GM12878 (cell line): Measurements from ENCODE around the gene VASP. TPM values are rescaled to one million over a fixed set of nuclear protein-coding genes. Genes with fewer than 3 reads are reported as not detected.

Experiments
- ATAC-seq: fragments of 200-7000 bp; cut with Tn5 transposase; 3 replicates; pipeline ENCODE4 v1.9.1; 2020; ENCODE audit warnings: mild to moderate bottlenecking, moderate library complexity
- BruUV-seq: library from RNA; stranded (reverse); fragments of 400-500 nt; replicated peaks from 2 replicates; lab custom pipeline; 2021; lab: Mats Ljungman, UMichigan
- CTCF ChIA-PET: fragments of 300-600 bp; sonication (Branson Sonifier 250); formaldehyde crosslinking; extraction: SDS; loops from one replicate; lab custom pipeline; 2021; ENCODE audit warnings: inconsistent platforms; lab: Yijun Ruan, JAX
- POLR2A ChIA-PET: fragments of 350-600 bp; formaldehyde crosslinking; extraction: SDS; loops from one replicate; lab custom pipeline; 2021; ENCODE audit warnings: inconsistent platforms; lab: Charles Lee
- RAD21 ChIA-PET: fragments of 300-600 bp; sonication (Branson Sonifier 250); formaldehyde crosslinking; loops from one replicate; lab custom pipeline; 2023; ENCODE audit warnings: antibody characterized with exemption; ENCODE audit not compliant: unreplicated experiment; lab: Charles Lee
- SMC1A ChIA-PET: fragments of 300-600 bp; sonication (Branson Sonifier 250); formaldehyde crosslinking; loops from one replicate; lab custom pipeline; 2023; ENCODE audit not compliant: unreplicated experiment, uncharacterized antibody; lab: Charles Lee
- DNase-seq: peaks from one replicate; pipeline ENCODE4 v3.0.0-alpha.2; 2011; ENCODE audit warnings: low read depth, low spot score
- FAIRE-seq: peaks from 3 replicates; lab custom pipeline; 2011; peaks lifted over from hg19 to GRCh38; lab: Jason Lieb, UNC
- H2AFZ ChIP-seq: 2 replicates; pipeline ENCODE4 v1.6.0; 2011; ENCODE audit warnings: low read depth, low read length, control low read depth; ENCODE audit not compliant: control insufficient read depth
- H3K27ac ChIP-seq: 2 replicates; pipeline ENCODE4 v1.5.1; 2011; ENCODE audit warnings: control low read depth; ENCODE audit not compliant: control insufficient read depth, insufficient read depth
- H3K27me3 ChIP-seq, 2 experiments: replicated peaks in 1 of 2; 2 replicates each; pipeline versions ENCODE4 v1.6.0 to v1.6.1; 2011; ENCODE audit warnings: low read length in 1 of 2; ENCODE audit not compliant: control insufficient read depth in 2 of 2, insufficient read depth in 2 of 2
- H3K36me3 ChIP-seq, 2 experiments: 2 replicates each; pipeline ENCODE4 v1.5.1; 2011; ENCODE audit warnings: low read length in 1 of 2; ENCODE audit not compliant: control insufficient read depth in 2 of 2, insufficient read depth in 2 of 2
- H3K4me1 ChIP-seq: 2 replicates; pipeline ENCODE4 v1.6.1; 2011; ENCODE audit warnings: mild to moderate bottlenecking, low read length, moderate library complexity, mixed read lengths; ENCODE audit not compliant: control insufficient read depth, insufficient read depth
- H3K4me2 ChIP-seq: 2 replicates; pipeline ENCODE4 v1.6.0; 2011; ENCODE audit warnings: control low read depth; ENCODE audit not compliant: control insufficient read depth, insufficient read depth
- H3K4me3 ChIP-seq: fragments of 200-600 bp; sonication (generic); 2 replicates; pipeline ENCODE4 v1.5.1; 2016
- H3K79me2 ChIP-seq: 2 replicates; pipeline ENCODE4 v1.6.0; 2011; ENCODE audit warnings: low read length; ENCODE audit not compliant: control insufficient read depth, insufficient read depth
- H3K9ac ChIP-seq: 2 replicates; pipeline ENCODE4 v1.8.0; 2011; ENCODE audit warnings: low read length, control low read depth, mixed read lengths; ENCODE audit not compliant: control insufficient read depth, insufficient read depth
- H3K9me3 ChIP-seq: replicated peaks from 3 replicates; pipeline ENCODE4 v1.5.1; 2011; ENCODE audit warnings: mild to moderate bottlenecking, low read length; ENCODE audit not compliant: control insufficient read depth, insufficient read depth
- H4K20me1 ChIP-seq: 2 replicates; pipeline ENCODE4 v1.6.0; 2011; ENCODE audit not compliant: control insufficient read depth, insufficient read depth
- ASH2L ChIP-seq: fragments of 300-600, 200-600 bp; sonication (generic); IDR thresholded peaks from 2 replicates; pipeline ENCODE4 v1.6.1; 2017; ENCODE audit warnings: low read depth, mild to moderate bottlenecking, borderline replicate concordance
- IRF4 ChIP-seq: IDR thresholded peaks from 2 replicates; pipeline ENCODE4 v1.6.1; 2011; ENCODE audit warnings: low read depth, low read length
- MTA2 ChIP-seq: fragments of 450-650 bp; IDR thresholded peaks from 2 replicates; pipeline ENCODE4 v1.6.1; 2016; ENCODE audit warnings: low read depth, mild to moderate bottlenecking, moderate library complexity
- MTA3 ChIP-seq: IDR thresholded peaks from 2 replicates; pipeline ENCODE4 v1.6.1; 2012; ENCODE audit warnings: low read length, inconsistent platforms, borderline replicate concordance
- NR2C2 ChIP-seq: IDR thresholded peaks from 2 replicates; pipeline ENCODE4 v1.6.1; 2011; ENCODE audit warnings: borderline replicate concordance, low read depth; ENCODE audit not compliant: control insufficient read depth, insufficient read length
- POU2F2 ChIP-seq: IDR thresholded peaks from 3 replicates; pipeline ENCODE4 v1.6.1; 2011; ENCODE audit warnings: low read depth, mild to moderate bottlenecking, low read length, borderline replicate concordance
- SIN3A ChIP-seq: IDR thresholded peaks from 2 replicates; pipeline ENCODE4 v1.6.1; 2012; ENCODE audit warnings: low read depth, low read length, improper control_type of control experiment
- TCF3 ChIP-seq: IDR thresholded peaks from 2 replicates; pipeline ENCODE4 v1.6.1; 2012; ENCODE audit warnings: low read depth, mild to moderate bottlenecking, low read length, borderline replicate concordance; ENCODE audit not compliant: insufficient read depth
- ZSCAN29 ChIP-seq: fragments of 450-650 bp; IDR thresholded peaks from 2 replicates; pipeline ENCODE4 v1.6.1; 2017; ENCODE audit warnings: mild to moderate bottlenecking, moderate library complexity
- WGBS: methylation state at CpG from one replicate; pipeline ENCODE4 v1.1.6; 2016; ENCODE audit warnings: low lambda C conversion rate; ENCODE audit not compliant: insufficient replicate concordance, insufficient coverage; ENCODE audit errors: missing lambda C conversion rate; 5-methylcytosine and 5-hydroxymethylcytosine counted together
- in situ Hi-C: fragments of 300-500 bp; cut with MboI; formaldehyde crosslinking; loops from 9 replicates; pipeline ENCODE4 v1.14.3; 2018; ENCODE audit warnings: mixed read lengths
- intact Hi-C: fragments of 100-400 bp; cut with micrococcal nuclease; formaldehyde crosslinking; loops from one replicate; pipeline ENCODE4 v1.14.2; 2022; ENCODE audit not compliant: unreplicated experiment
- polyA plus RNA-seq, 11 experiments: library from polyadenylated mRNA; depleted of rRNA in 4 of 11; unstranded in 6 of 11; stranded (reverse) in 5 of 11; fragments of >200 nt; fragmentation: Nextera tagmentation in 4 of 11; fragmentation: Illumina TruSeq in 1 of 11; extraction: Ambion mirVana in 4 of 11; extraction: Trizol in 1 of 11; gene quantifications; 1 replicate in 1 of 11; 2 replicates in 10 of 11; pipeline versions ENCODE4 v1.2.1 to v1.2.3, GENCODE V29; 2011 to 2016; ENCODE audit warnings: inconsistent platforms in 2 of 11, missing spikeins in 2 of 11, low read depth in 1 of 11
- total RNA-seq, 4 experiments: library from RNA; depleted of rRNA in 3 of 4; stranded (reverse); fragments of >200 nt in 3 of 4; fragmentation: Illumina TruSeq in 1 of 4; extraction: Trizol in 1 of 4; gene quantifications; 2 replicates each; pipeline versions ENCODE4 v1.2.1 to v1.2.3, GENCODE V29; 2013 to 2021
- TF ChIP-seq, protein P1 (sequence below): IDR thresholded peaks from 2 replicates; pipeline ENCODE4 v1.6.1; 2012; ENCODE audit warnings: mild to moderate bottlenecking, low read depth, low read length
- TF ChIP-seq, protein P2 (sequence below): fragments of 450-650 bp; IDR thresholded peaks from 2 replicates; pipeline ENCODE4 v1.6.1; 2014; ENCODE audit warnings: mild to moderate bottlenecking

Gene VASP
- total and polyA plus RNA-seq, 10 of the 15 experiments (the other 5 are each of a cell fraction or from before 2014, with no cell fraction given) = 19.5 to 298 (median 84.8) TPM

DNA sequence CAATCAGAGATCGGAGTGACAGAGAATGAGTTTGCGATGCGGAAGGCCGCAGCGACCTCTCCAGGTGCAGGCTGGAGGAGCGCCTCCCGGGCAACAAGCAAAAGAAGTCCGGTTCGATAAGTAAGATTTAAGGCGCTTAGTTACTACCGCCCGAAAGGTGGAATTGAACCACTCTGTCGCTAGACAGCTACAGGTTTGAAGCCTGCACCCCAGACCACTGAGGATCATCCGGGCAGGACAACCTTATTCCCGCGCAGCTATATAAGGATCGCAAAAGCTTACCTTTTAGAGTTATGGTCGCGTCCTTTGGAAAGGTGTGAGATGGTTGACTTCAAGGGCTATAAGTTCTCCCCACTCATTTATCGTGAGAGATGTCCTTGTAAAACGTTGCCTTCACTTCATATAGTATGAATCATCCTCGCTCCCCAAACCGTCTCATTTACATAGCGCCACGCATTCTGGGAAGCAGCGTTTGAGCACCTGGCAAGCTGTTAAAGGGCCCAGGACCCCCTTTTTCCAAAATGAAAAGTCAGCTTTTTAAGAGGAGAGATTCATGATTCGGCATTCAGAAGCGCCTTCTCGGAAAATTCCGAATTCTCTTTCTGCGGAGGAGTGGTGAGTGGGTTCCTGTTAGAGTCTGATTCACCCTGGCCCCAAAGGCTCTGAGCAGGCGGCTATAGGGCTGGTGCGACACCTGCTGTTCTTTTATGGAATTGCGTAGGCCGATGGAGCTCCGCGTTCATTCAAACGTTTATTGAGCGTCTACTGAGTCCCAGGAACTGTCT is 28.6 kb upstream of the VASP start (continued):
- TF ChIP-seq, protein P1, sequence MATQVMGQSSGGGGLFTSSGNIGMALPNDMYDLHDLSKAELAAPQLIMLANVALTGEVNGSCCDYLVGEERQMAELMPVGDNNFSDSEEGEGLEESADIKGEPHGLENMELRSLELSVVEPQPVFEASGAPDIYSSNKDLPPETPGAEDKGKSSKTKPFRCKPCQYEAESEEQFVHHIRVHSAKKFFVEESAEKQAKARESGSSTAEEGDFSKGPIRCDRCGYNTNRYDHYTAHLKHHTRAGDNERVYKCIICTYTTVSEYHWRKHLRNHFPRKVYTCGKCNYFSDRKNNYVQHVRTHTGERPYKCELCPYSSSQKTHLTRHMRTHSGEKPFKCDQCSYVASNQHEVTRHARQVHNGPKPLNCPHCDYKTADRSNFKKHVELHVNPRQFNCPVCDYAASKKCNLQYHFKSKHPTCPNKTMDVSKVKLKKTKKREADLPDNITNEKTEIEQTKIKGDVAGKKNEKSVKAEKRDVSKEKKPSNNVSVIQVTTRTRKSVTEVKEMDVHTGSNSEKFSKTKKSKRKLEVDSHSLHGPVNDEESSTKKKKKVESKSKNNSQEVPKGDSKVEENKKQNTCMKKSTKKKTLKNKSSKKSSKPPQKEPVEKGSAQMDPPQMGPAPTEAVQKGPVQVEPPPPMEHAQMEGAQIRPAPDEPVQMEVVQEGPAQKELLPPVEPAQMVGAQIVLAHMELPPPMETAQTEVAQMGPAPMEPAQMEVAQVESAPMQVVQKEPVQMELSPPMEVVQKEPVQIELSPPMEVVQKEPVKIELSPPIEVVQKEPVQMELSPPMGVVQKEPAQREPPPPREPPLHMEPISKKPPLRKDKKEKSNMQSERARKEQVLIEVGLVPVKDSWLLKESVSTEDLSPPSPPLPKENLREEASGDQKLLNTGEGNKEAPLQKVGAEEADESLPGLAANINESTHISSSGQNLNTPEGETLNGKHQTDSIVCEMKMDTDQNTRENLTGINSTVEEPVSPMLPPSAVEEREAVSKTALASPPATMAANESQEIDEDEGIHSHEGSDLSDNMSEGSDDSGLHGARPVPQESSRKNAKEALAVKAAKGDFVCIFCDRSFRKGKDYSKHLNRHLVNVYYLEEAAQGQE = no peak; the same call in 1 of the 2 replicates
- TF ChIP-seq, protein P2, sequence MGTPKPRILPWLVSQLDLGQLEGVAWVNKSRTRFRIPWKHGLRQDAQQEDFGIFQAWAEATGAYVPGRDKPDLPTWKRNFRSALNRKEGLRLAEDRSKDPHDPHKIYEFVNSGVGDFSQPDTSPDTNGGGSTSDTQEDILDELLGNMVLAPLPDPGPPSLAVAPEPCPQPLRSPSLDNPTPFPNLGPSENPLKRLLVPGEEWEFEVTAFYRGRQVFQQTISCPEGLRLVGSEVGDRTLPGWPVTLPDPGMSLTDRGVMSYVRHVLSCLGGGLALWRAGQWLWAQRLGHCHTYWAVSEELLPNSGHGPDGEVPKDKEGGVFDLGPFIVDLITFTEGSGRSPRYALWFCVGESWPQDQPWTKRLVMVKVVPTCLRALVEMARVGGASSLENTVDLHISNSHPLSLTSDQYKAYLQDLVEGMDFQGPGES = 0 out of 2 replicates have a peak, but pooled peaks have one; percentile 55
- TF ChIP-seq TCF3 (peak; percentile 44; the same call in 1 of the 2 replicates), IRF4 (peak; percentile 50; the same call in 1 of the 2 replicates), ZSCAN29 (peak; percentile 94)

DNA sequence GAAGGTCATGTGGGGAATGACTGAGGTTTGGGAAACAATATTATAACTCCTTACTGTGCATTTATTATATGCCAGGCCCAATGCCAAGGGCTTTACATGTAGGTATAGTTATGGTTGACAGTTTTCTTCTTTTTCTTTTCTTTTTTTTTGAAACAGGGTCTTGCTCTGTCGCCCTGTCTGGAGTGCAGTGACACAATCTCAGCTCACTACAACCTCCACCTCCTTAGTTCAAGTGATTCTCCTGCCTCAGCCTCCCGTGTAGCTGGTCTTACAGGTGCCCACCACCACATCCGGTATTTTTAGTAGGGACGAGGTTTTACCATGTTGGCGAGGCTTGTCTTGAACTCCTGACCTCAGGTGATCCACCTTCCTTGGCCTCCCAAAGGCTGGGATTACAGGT is 24.2 kb upstream of the VASP start:
- Histone ChIP-seq H3K4me1 (peaks cover 4% of the 10 kb centered on the region), H4K20me1 (no peaks in the 10 kb centered on the region), H3K4me2 (no peak overlapping the region), H3K27ac (no peak overlapping the region), H3K36me3 (no peaks in the 10 kb centered on the region), H3K27me3 (no peaks in the 10 kb centered on the region), H3K9ac (no peak overlapping the region), H3K9me3 (no peaks in the 10 kb centered on the region), H3K79me2 (no peaks in the 10 kb centered on the region), H2AFZ (no peak overlapping the region), H3K4me3 (no peak overlapping the region)
- ChIA-PET SMC1A (no interaction called here), CTCF (interaction anchor here (0.6 to 0.7 kb wide), 2 partner anchors 40 to 67 kb away, joined by 3 read pairs; no protein-coding TSS in a partner anchor), RAD21 (interaction anchor here (1.5 kb wide), 1 partner anchor 159 kb away, joined by 3 read pairs; no protein-coding TSS in a partner anchor), POLR2A (interaction anchor here (1.2 kb wide), 1 partner anchor 25 kb away, joined by 3 read pairs; no protein-coding TSS in a partner anchor)
- in situ Hi-C loops = no loop called here
- no peak for FAIRE-seq
- WGBS = 29% methylated on average over 5 of the region's 5 CpGs
- no TSS peak for BruUV-seq
- no peak for ATAC-seq
- DNase-seq = no peak
- intact Hi-C loops = loop anchor here (10.0 kb wide), 1 partner anchor 388 kb away; the partner anchor contains the start of gene PPP1R37
- TF ChIP-seq POU2F2 = no peak
- TF ChIP-seq SIN3A = no peak
- no peak for TF ChIP-seq MTA3
- no peak for TF ChIP-seq ASH2L
- no peak for TF ChIP-seq NR2C2
- no peak for TF ChIP-seq MTA2
